GM12878 (cell line): ENCODE data around the gene RREB1. TPM values are rescaled to one million over a fixed set of nuclear protein-coding genes. Genes with fewer than 3 reads are reported as not detected.

Source experiments
- ATAC-seq: fragments of 200-7000 bp; cut with Tn5 transposase; 3 replicates; pipeline ENCODE4 v1.9.1; 2020; ENCODE audit warnings: mild to moderate bottlenecking, moderate library complexity
- BruUV-seq: library from RNA; stranded (reverse); fragments of 400-500 nt; replicated peaks from 2 replicates; lab custom pipeline; 2021; lab: Mats Ljungman, UMichigan
- CTCF ChIA-PET: fragments of 300-600 bp; sonication (Branson Sonifier 250); formaldehyde crosslinking; extraction: SDS; loops from one replicate; lab custom pipeline; 2021; ENCODE audit warnings: inconsistent platforms; lab: Yijun Ruan, JAX
- POLR2A ChIA-PET: fragments of 350-600 bp; formaldehyde crosslinking; extraction: SDS; loops from one replicate; lab custom pipeline; 2021; ENCODE audit warnings: inconsistent platforms; lab: Charles Lee
- RAD21 ChIA-PET: fragments of 300-600 bp; sonication (Branson Sonifier 250); formaldehyde crosslinking; loops from one replicate; lab custom pipeline; 2023; ENCODE audit warnings: antibody characterized with exemption; ENCODE audit not compliant: unreplicated experiment; lab: Charles Lee
- SMC1A ChIA-PET: fragments of 300-600 bp; sonication (Branson Sonifier 250); formaldehyde crosslinking; loops from one replicate; lab custom pipeline; 2023; ENCODE audit not compliant: unreplicated experiment, uncharacterized antibody; lab: Charles Lee
- DNase-seq: peaks from one replicate; pipeline ENCODE4 v3.0.0-alpha.2; 2011; ENCODE audit warnings: low read depth, low spot score
- FAIRE-seq: peaks from 3 replicates; lab custom pipeline; 2011; peaks lifted over from hg19 to GRCh38; lab: Jason Lieb, UNC
- H2AFZ ChIP-seq: 2 replicates; pipeline ENCODE4 v1.6.0; 2011; ENCODE audit warnings: low read depth, low read length, control low read depth; ENCODE audit not compliant: control insufficient read depth
- H3K27ac ChIP-seq: 2 replicates; pipeline ENCODE4 v1.5.1; 2011; ENCODE audit warnings: control low read depth; ENCODE audit not compliant: control insufficient read depth, insufficient read depth
- H3K27me3 ChIP-seq, 2 experiments: replicated peaks in 1 of 2; 2 replicates each; pipeline versions ENCODE4 v1.6.0 to v1.6.1; 2011; ENCODE audit warnings: low read length in 1 of 2; ENCODE audit not compliant: control insufficient read depth in 2 of 2, insufficient read depth in 2 of 2
- H3K36me3 ChIP-seq, 2 experiments: 2 replicates each; pipeline ENCODE4 v1.5.1; 2011; ENCODE audit warnings: low read length in 1 of 2; ENCODE audit not compliant: control insufficient read depth in 2 of 2, insufficient read depth in 2 of 2
- H3K4me1 ChIP-seq: 2 replicates; pipeline ENCODE4 v1.6.1; 2011; ENCODE audit warnings: mild to moderate bottlenecking, low read length, moderate library complexity, mixed read lengths; ENCODE audit not compliant: control insufficient read depth, insufficient read depth
- H3K4me2 ChIP-seq: 2 replicates; pipeline ENCODE4 v1.6.0; 2011; ENCODE audit warnings: control low read depth; ENCODE audit not compliant: control insufficient read depth, insufficient read depth
- H3K4me3 ChIP-seq: fragments of 200-600 bp; sonication (generic); 2 replicates; pipeline ENCODE4 v1.5.1; 2016
- H3K79me2 ChIP-seq: 2 replicates; pipeline ENCODE4 v1.6.0; 2011; ENCODE audit warnings: low read length; ENCODE audit not compliant: control insufficient read depth, insufficient read depth
- H3K9ac ChIP-seq: 2 replicates; pipeline ENCODE4 v1.8.0; 2011; ENCODE audit warnings: low read length, control low read depth, mixed read lengths; ENCODE audit not compliant: control insufficient read depth, insufficient read depth
- H3K9me3 ChIP-seq: replicated peaks from 3 replicates; pipeline ENCODE4 v1.5.1; 2011; ENCODE audit warnings: mild to moderate bottlenecking, low read length; ENCODE audit not compliant: control insufficient read depth, insufficient read depth
- H4K20me1 ChIP-seq: 2 replicates; pipeline ENCODE4 v1.6.0; 2011; ENCODE audit not compliant: control insufficient read depth, insufficient read depth
- CBX5 ChIP-seq: sonication (generic); IDR thresholded peaks from 2 replicates; pipeline ENCODE4 v1.6.1; 2016; ENCODE audit warnings: low read depth, moderate library complexity, mild to moderate bottlenecking, inconsistent platforms
- DPF2 ChIP-seq: fragments of 450-650 bp; IDR thresholded peaks from 2 replicates; pipeline ENCODE4 v1.6.1; 2017; ENCODE audit warnings: mild to moderate bottlenecking
- ELK1 ChIP-seq: IDR thresholded peaks from 2 replicates; pipeline ENCODE4 v1.6.1; 2012; ENCODE audit warnings: low read depth, low read length, improper control_type of control experiment
- HDGF ChIP-seq: fragments of 450-650 bp; IDR thresholded peaks from 2 replicates; pipeline ENCODE4 v1.6.1; 2016; ENCODE audit warnings: antibody characterized with exemption
- IRF4 ChIP-seq: IDR thresholded peaks from 2 replicates; pipeline ENCODE4 v1.6.1; 2011; ENCODE audit warnings: low read depth, low read length
- MYC ChIP-seq: IDR thresholded peaks from 2 replicates; pipeline ENCODE4 v1.6.1; 2011; ENCODE audit warnings: mild to moderate bottlenecking, low read length, moderate library complexity, inconsistent platforms; ENCODE audit not compliant: insufficient read depth, insufficient replicate concordance, insufficient read length, severe bottlenecking
- NR2C2 ChIP-seq: IDR thresholded peaks from 2 replicates; pipeline ENCODE4 v1.6.1; 2011; ENCODE audit warnings: borderline replicate concordance, low read depth; ENCODE audit not compliant: control insufficient read depth, insufficient read length
- SKIL ChIP-seq: fragments of 450-650 bp; IDR thresholded peaks from 2 replicates; pipeline ENCODE4 v1.6.1; 2017; ENCODE audit warnings: mild to moderate bottlenecking, low read depth, inconsistent platforms; ENCODE audit not compliant: poor library complexity, severe bottlenecking
- SUZ12 ChIP-seq: fragments of 200-600 bp; sonication (generic); IDR thresholded peaks from one replicate; pipeline ENCODE4 v1.6.1; 2018; ENCODE audit warnings: antibody characterized with exemption, mild to moderate bottlenecking; ENCODE audit not compliant: unreplicated experiment
- USF2 ChIP-seq: IDR thresholded peaks from 2 replicates; pipeline ENCODE4 v1.6.1; 2011; ENCODE audit warnings: low read depth, low read length, improper control_type of control experiment, borderline replicate concordance
- ZBTB33 ChIP-seq: fragments of 450-650 bp; IDR thresholded peaks from 2 replicates; pipeline ENCODE4 v1.6.1; 2017; ENCODE audit warnings: mild to moderate bottlenecking
- WGBS: methylation state at CpG from one replicate; pipeline ENCODE4 v1.1.6; 2016; ENCODE audit warnings: low lambda C conversion rate; ENCODE audit not compliant: insufficient replicate concordance, insufficient coverage; ENCODE audit errors: missing lambda C conversion rate; 5-methylcytosine and 5-hydroxymethylcytosine counted together
- in situ Hi-C: fragments of 300-500 bp; cut with MboI; formaldehyde crosslinking; loops from 9 replicates; pipeline ENCODE4 v1.14.3; 2018; ENCODE audit warnings: mixed read lengths
- intact Hi-C: fragments of 100-400 bp; cut with micrococcal nuclease; formaldehyde crosslinking; loops from one replicate; pipeline ENCODE4 v1.14.2; 2022; ENCODE audit not compliant: unreplicated experiment
- polyA plus RNA-seq, 11 experiments: library from polyadenylated mRNA; depleted of rRNA in 4 of 11; unstranded in 6 of 11; stranded (reverse) in 5 of 11; fragments of >200 nt; fragmentation: Nextera tagmentation in 4 of 11; fragmentation: Illumina TruSeq in 1 of 11; extraction: Ambion mirVana in 4 of 11; extraction: Trizol in 1 of 11; gene quantifications; 1 replicate in 1 of 11; 2 replicates in 10 of 11; pipeline versions ENCODE4 v1.2.1 to v1.2.3, GENCODE V29; 2011 to 2016; ENCODE audit warnings: inconsistent platforms in 2 of 11, missing spikeins in 2 of 11, low read depth in 1 of 11
- total RNA-seq, 4 experiments: library from RNA; depleted of rRNA in 3 of 4; stranded (reverse); fragments of >200 nt in 3 of 4; fragmentation: Illumina TruSeq in 1 of 4; extraction: Trizol in 1 of 4; gene quantifications; 2 replicates each; pipeline versions ENCODE4 v1.2.1 to v1.2.3, GENCODE V29; 2013 to 2021

RREB1 gene
- total and polyA plus RNA-seq, 10 of the 15 experiments (the other 5 are each of a cell fraction or from before 2014, with no cell fraction given), result 1.9 to 30.3 (median 8.6) TPM

- TF ChIP-seq ZBTB33 (no peak), IRF4 (no peak), MYC (no peak), SKIL (no peak), CBX5 (no peak), ELK1 (no peak), NR2C2 (no peak), USF2 (no peak), SUZ12 (no peak), DPF2 (no peak), HDGF (no peak)
- Histone ChIP-seq H3K4me3 (no peak overlapping the region), H3K9ac (no peak overlapping the region), H3K4me2 (no peak overlapping the region), H4K20me1 (no peaks in the 10 kb centered on the region), H3K79me2 (no peaks in the 10 kb centered on the region), H2AFZ (no peak overlapping the region), H3K9me3 (no peaks in the 10 kb centered on the region), H3K27me3 (no peaks in the 10 kb centered on the region), H3K4me1 (no peaks in the 10 kb centered on the region), H3K27ac (no peak overlapping the region), H3K36me3 (peaks cover 9 to 41% of the 10 kb centered on the region in 2 experiments)
- intact Hi-C loops (no loop called here), in situ Hi-C loops (no loop called here)
- RAD21 ChIA-PET, result no interaction called here
- no TSS peak for BruUV-seq
- DNase-seq (no peak), FAIRE-seq (no peak), ATAC-seq (no peak)
- WGBS, result 100% methylated on average over 2 of the region's 2 CpGs
- CTCF ChIA-PET, result interaction anchor here (1.0 to 6.1 kb wide), 3 partner anchors 10 to 319 kb away, joined by 5 to 37 read pairs (median 7); no protein-coding TSS in a partner anchor
- SMC1A ChIA-PET, result interaction anchor here (1.0 to 3.6 kb wide), 6 partner anchors 9 to 702 kb away, joined by 3 to 20 read pairs (median 5); no protein-coding TSS in a partner anchor
- POLR2A ChIA-PET, result interaction anchor here (0.7 to 2.8 kb wide), 3 partner anchors 10 to 304 kb away, joined by 6 to 10 read pairs (median 6); partner anchors contain the start of genes CAGE1 and RIOK1
These were observed 188.8 kb downstream of the RREB1 start for GRCh38 chr6:7296602-7297001.
